Stimulated activated CD4-positive, alpha-beta T cell treated with anti-CD3 and anti-CD28 coated beads, Interleukin-4, amount 100 ng/mL, for 48 hours (primary cell): Measurements from ENCODE around the gene CDC5L.

Source experiments
- DNase-seq, 2 donors: peaks; one replicate each; pipeline ENCODE4 v3.0.0-alpha.2; 2020; ENCODE audit warnings: low read depth in 2 of 2

CDC5L gene

DNA sequence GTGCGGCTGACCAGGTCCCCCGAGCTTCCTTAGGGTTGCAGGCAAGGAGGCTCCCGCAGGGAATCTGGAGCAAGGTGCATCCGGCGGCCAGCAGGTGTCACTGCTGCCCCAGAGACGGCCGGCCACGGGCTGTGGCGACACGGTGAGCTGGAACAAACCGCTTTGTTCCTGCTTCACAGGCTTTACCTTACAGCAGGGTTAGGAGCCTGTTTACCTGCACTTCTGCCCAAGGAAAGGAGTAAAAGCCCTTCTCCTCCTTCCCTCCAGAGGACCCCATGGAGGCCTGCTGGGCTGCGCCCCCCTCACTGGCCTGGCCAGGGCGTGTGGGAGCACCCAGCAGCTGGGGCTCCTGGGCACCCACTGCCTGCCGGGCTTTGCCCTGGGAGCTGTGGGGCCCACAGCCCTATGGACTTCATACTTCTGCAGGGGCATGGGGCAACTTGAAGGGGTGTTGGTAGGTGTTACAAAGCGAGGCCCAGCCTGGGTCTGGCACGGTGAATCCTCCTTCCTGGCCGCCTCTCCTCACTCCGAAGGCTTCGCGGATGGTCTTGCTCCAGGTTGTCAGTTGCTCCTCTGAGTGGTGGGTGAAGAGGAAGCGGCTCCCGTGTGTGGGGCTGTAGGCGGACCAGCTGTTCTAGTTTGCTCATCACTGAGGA, 88.4 kb downstream of the CDC5L start:
- peak; percentile 64 to 67 for DNase-seq

GRCh38 chr6:44476849-44477248, 89.3 kb downstream of the CDC5L start:
- no peak for DNase-seq

GRCh38 chr6:44477293-44477894, 89.9 kb downstream of the CDC5L start:
- DNase-seq: no peak

- no peak for DNase-seq
These were observed 90.7 kb downstream of the CDC5L start for GRCh38 chr6:44478158-44478557.

DNA sequence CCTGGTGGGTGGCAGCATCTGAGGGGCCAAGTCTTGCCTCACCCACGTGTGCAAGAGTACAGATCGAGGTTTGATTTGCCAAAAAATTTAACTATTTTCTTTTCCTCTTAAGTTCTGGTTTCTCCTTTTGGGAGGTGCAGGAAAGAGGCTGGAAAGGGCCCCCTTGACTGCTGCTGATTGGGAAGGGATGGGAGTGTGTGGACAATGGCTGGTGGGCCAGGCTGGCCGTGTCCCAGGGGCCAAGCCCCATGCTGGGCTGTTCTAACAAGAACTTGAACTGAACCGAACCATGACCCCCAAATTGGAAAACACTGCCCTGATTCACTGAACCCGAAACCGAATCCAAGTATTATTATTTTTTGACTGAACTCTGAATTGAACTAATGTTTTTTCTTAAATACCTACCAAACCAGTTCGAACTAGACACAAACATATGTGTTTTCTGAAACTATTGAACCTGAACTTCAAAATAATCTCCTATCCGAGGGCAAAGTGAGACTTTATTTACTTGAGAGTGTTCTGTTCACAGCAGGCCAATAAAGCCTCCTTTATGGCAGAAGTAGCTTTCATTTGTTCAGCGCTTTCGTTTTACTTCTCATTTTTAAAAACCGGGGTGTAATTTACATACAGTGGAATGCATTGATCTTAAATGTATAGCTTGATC, 91.2 kb downstream of the CDC5L start:
- no peak for DNase-seq

- no peak for DNase-seq
These were observed 92.6 kb downstream of the CDC5L start for GRCh38 chr6:44480097-44480541.

DNA sequence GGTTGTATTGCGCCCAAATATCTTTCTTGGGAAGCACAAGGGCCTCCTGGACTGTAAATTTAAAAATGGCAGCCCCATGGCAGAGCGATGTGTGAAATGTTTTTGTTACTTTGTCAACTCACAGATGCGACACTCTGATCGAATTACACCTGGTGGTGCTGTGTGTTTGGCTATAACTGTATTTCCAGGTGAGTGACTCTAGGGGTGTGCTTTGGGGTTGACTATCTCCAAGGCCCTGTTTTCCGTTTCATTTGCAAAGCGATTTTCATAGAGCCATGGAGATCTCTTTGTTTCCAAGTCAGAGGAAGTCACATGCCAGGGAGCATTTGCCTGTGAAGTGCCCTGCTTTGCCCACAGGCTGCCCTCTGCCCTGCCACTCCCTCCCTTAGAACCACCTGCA, 93.5 kb downstream of the CDC5L start:
- DNase-seq: no peak

- DNase-seq: no peak
These were observed 94.3 kb downstream of the CDC5L start for GRCh38 chr6:44481760-44482159.

DNA sequence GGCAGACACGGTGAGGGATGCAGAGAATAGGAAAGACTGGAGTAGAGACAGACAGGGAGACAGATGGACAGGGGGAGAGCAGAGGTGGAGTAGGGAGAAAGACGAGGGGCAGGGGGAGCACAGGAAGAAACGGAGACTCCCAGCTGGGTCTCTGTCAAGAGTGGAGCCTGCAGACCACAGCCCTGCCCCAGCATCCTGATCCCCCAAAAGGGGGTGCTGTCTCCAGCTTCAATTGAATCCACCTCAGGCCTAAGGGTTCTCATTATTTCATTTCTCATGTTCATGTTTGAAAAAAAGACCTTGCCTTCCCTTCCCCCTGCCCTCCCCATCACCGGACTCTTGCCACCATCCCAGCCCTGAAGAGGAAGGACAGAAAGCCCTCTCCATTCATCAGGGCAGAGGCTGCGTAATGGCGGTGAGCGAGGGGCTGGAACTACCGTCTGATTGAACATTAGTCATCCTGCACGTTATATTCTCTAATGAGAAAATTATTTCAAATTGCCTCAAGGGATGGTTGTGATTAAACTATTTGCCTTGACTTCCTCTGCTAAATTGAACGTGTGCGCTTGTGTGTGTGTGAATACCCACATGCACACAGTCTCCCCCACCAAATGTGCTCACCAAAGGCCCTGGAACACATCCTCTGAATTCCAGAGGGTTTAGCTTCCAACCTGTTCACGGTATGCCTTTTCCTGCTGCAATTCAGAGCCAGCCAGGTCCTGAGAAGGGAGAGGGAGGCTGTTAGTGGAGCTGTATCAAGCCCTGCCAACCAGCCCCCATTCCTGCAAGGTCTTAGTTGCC, 98.3 kb downstream of the CDC5L start:
- DNase-seq: no peak

DNA sequence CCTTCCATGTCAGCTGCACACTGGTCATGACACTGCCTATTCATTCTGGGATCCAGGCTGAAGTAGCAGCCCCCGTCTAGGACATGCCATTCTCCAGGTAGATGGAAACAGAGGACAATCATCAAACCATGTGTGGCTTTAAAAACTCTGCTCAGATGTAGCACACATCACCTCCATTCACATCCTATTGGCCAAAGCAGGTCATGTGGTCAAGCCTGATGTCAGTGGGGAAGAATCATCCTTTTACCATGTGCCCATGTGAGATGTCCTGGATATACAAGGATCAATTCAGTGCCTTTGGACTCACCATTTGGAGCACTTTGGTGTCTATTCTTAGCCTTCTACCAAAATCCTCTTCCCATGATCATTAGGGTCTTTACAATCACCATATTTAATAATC, 99.5 kb downstream of the CDC5L start:
- no peak for DNase-seq

GRCh38 chr6:44487586-44487985, 100.1 kb downstream of the CDC5L start:
- DNase-seq: no peak

DNA sequence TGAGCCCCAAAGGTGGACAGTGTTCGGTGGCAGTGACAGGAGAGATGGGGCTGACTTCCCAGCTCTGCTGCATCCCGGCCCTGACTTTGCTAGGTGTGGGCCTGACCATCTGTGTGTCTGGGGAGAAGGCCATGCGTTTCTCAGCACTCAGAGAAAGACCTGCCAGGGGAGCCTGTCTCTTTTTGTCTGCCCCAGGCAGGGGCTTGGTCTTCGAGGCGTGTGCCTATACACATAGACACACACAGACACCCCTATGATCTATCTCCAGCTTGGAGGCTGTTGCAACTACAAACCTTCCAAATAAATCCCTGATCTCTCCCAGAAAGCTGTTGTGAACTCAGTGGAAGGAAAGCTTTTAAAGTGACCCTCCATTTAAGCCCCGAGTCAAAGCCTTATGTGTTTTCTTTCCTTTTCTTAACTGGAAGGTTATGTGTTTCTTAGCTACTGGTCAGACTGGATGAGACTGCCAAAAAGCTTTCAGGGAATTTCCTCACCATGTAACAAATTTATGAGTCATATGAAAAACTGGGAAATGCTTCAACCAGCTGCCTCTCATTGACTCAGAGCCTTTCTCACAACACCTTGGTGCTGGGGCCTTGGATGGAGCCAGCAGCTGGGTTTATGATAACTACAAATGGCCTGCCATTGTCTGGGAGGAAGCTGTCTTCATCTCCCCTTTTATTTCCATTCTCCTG, 102.6 kb downstream of the CDC5L start:
- no peak for DNase-seq

DNA sequence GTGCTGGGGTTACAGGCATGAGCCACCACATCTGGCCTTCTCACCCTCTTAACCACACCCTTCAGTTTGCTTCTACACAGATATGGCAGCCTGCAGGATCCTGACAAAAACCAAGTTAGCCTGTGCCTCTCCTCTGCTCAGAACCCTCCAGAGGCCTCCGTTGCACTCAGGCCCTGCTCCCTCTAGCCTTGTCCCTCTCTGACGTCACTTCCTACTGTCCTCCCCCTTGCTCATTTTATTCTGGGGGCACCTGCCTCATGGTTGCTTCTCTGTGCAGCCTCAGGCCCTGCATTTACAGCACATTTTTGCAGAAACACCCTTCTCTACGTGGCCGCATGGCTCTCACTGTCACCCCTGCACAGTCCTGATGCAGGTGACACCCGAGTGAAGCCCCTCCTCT, 105.6 kb downstream of the CDC5L start:
- no peak for DNase-seq

GRCh38 chr6:44493593-44493992, 106.1 kb downstream of the CDC5L start:
- DNase-seq: no peak

DNA sequence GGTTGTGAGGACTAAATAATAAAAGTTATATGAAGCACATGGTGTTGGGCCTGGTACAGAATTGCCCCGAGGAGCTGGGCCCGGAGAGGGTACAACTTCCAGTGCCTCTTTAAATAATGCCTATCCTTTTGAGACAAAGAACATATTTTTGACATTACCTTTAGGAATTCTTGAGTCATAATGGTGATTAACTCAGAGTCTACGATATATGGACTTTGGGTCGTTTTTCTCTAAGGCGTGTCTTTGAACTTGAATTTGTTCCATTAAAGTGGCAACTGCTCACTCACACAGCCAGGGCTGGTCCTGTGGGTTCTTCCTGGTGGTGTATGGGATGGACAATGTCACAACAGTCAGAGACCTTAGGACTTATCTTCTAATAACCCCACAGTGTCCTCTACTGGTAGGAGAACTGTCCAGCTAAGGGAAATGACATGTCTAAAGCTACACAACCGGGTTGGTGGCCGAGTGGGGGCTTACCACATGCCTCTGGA, 106.5 kb downstream of the CDC5L start:
- DNase-seq: no peak

DNA sequence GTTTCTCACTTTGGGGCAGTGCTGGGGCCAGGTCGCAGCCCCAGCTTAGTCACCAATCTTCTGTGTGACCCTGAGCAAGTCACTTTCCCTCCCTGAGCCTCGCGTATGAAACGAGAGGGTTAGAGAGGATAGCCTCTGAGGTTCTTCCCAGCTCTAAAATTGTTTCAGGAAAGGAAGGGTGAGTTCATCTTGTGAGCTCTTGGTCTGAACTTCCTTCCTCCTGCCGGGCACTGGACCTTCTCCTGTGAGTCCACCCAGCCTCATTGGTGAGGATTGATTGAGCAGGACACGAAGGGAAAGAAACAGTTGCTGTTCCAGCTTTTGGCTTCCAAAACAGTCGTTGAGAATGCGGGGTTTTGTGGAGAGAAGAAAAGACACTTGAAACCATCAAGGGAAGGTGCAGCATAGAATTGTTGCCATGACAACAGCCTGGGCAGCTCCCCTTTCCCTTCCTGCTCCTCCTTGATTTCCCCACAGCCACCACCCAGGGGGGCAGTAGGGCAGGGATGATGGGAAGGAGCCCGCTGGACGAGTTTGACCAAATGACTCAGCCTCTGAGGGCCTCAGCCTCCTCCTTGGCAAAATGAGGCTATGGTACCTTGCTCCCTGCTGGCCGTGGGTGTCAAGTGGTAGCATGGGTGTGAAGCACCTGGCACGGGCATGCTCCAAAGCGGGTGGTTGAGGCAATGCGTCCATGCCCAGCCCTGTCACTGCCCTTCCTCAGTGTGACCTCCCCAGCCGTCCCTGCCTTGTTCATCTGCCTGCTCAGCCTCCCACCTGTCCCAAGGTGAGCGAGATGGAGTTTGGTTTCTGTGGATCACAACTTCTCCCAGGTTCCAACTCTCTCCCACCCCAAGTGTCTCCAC, 107.8 kb downstream of the CDC5L start:
- DNase-seq: no peak

GRCh38 chr6:44496665-44497369, 109.3 kb downstream of the CDC5L start:
- no peak for DNase-seq

DNA sequence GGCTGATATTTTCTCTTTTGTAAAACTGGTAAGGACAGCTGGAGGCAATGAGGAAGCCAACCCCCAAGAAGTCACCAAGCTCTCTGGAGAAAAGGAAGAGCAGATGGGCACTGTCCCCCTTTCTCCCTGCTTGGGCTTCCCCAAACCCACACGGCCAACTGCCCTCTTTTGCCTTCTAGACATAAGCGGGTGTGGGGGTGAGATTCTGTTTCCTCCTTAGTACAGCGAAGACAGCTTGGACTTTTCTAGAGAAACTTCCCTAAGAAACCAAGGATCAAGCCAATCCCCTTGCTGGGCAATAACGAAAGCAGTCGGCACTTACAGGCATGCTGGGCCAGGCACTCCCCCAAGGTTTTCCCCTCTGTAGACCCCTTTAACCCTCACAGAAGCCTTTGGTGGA, 110.3 kb downstream of the CDC5L start:
- no peak for DNase-seq

- no peak for DNase-seq
These were observed 110.9 kb downstream of the CDC5L start for GRCh38 chr6:44498436-44498835.

DNA sequence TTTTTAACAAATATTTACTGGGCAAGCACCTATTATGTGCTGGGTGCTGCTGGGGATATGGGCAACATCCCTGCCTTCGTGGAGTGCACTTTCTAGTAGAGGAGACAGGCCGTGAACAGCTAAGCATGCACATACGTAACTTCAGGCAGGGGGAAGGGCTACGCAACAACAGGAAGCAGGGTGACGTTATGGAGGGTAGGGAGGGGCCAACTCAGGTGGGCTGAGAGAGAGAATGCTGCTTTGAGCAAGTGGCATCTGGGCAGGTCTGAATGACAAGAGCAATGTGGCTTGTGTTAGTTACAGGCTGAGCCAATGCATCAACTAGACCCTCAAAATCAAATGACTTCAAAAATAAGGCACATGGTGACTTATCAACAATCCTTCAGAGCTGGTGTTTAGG, 112.1 kb downstream of the CDC5L start:
- DNase-seq: no peak
